SK-MEL-5 (cell line): Measurements from ENCODE around the gene MDN1. TPM values are rescaled to one million over a fixed set of nuclear protein-coding genes. Genes with fewer than 3 reads are reported as not detected.
"Not testable (repeated sequence)": the region's sequence is repeated elsewhere in the genome, so short reads cannot be mapped to it uniquely, and the experiment has no call there.

ENCODE experiments used
- DNase-seq: peaks from one replicate; pipeline ENCODE4 v3.0.0-alpha.2; 2016; ENCODE audit warnings: low read depth, low spot score
- in situ Hi-C: cut with HindIII; loops from 2 replicates; pipeline ENCODE4 v1.10.0; 2016; ENCODE audit warnings: low sequenced_read_pairs, high pct_unique_total_duplicates, low pct_unique_long_range_greater_than_20kb
- total RNA-seq: library from RNA; depleted of rRNA; stranded (reverse); fragments of >200 nt; shearing (Covaris generic); gene quantifications from 2 replicates; pipeline ENCODE4 v1.2.3, GENCODE V29; 2014

Gene MDN1
- total RNA-seq, 1 experiment from 2014 or later, result 25.3 TPM

GRCh38 chr6:89649682-89650081, 169.9 kb downstream of the MDN1 start:
- in situ Hi-C loops, result loop anchor here (25.0 kb wide), 1 partner anchor 212 kb away; the partner anchor contains the start of gene ANKRD6
- no peak for DNase-seq

GRCh38 chr6:89644864-89645263, 174.7 kb downstream of the MDN1 start:
- in situ Hi-C loops, result loop anchor here (25.0 kb wide), 1 partner anchor 208 kb away; the partner anchor contains the start of gene ANKRD6
- DNase-seq, result no peak

- in situ Hi-C loops, result loop anchor here (25.0 kb wide), 1 partner anchor 206 kb away; the partner anchor contains the start of gene ANKRD6
- no peak for DNase-seq
Measured at GRCh38 chr6:89643406-89643805, 176.2 kb downstream of the MDN1 start.

- no peak for DNase-seq
- in situ Hi-C loops, result loop anchor here (25.0 kb wide), 1 partner anchor 206 kb away; the partner anchor contains the start of gene ANKRD6
Measured at GRCh38 chr6:89642956-89643355, 176.6 kb downstream of the MDN1 start.

DNA sequence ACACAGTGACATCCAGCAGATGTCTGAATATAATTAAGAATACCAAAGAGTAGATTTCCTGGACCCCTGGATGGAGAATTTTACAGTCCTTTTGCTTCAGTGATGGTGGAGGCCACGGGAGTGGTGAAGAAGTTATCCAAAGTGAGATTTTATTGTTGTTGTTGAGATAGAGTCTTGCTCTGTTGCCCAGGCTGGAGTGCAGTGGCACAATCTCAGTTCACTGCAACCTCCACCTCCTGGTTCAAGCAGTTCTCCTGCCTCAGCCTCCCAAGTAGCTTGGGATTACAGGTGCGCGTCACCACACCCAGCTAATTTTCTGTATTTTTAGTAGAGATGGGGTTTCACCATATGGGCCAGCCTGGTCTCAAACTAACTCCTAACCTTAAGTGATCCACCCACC, 178.0 kb downstream of the MDN1 start:
- not testable (repeated sequence) for DNase-seq
- in situ Hi-C loops, result loop anchor here (25.0 kb wide), 1 partner anchor 204 kb away; the partner anchor contains the start of gene ANKRD6

DNA sequence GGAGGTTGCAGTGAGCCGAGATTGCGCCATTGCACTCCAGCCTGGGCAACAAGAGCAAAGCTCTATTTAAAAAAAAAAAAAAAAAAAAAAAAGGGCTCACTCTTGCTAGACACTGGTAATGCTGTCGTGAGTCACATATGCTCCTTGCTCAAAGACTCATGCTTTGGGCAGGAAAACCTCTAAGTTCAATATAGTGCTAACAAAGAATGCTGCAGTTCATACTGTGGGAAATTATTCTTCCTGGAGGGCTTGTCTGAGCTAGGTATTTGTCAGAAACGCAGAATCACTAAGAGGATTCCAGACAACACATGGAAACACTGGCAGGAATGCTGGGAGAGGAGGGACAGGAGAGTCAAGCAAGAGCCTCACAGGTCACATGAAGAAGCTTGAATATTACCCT, 178.8 kb downstream of the MDN1 start:
- DNase-seq, result no peak
- in situ Hi-C loops, result loop anchor here (25.0 kb wide), 1 partner anchor 204 kb away; the partner anchor contains the start of gene ANKRD6

GRCh38 chr6:89638320-89639195, 181.0 kb downstream of the MDN1 start, which contains the start of gene LYRM2:
TSS of gene LYRM2 (minus strand) at chr6:89638747. CDS start at chr6:89638716, 31 bp downstream.
- in situ Hi-C loops, result loop anchor here (25.0 kb wide), 1 partner anchor 201 kb away; the partner anchor contains the start of gene ANKRD6
- DNase-seq, result peak; percentile 92

DNA sequence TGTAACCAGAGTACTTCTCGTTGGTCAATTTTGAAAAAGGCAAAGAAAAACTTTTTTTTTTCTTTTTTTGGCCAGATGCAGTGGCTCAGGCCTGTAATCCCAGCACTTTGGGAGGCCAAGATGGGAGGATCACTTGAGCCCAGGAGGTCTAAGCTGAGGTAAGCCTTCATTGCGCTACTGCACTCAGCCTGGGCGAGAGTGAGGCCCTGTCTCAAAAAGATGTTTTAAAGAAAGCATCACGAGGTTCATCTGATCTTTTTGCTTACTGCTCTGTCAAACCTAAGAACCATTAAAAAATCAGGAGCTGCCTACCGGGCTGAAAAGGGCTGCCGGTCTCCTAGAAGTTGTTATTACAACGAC, 181.7 kb downstream of the MDN1 start:
- in situ Hi-C loops, result loop anchor here (25.0 kb wide), 1 partner anchor 201 kb away; the partner anchor contains the start of gene ANKRD6
- DNase-seq, result no peak

DNA sequence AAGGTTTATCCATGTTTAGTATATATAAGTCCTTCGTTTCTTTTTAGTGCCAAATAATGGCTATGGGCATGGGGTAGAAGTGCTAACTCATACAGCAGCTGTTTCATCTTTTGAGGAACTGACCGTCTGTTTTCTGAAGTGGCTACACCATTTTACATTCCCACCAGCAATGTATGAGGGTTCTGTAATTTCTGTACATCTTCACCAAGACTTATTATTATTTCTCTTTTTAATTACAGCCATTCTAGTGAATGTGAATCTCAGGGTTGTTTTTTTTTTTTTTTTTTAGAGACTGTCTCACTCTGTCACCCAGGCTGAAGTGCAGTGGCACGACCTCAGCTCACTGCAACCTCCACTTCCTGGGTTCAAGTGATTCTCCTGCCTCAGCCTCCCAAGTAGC, 183.2 kb downstream of the MDN1 start:
- not testable (repeated sequence) for DNase-seq
- in situ Hi-C loops, result loop anchor here (25.0 kb wide), 1 partner anchor 199 kb away; the partner anchor contains the start of gene ANKRD6

DNA sequence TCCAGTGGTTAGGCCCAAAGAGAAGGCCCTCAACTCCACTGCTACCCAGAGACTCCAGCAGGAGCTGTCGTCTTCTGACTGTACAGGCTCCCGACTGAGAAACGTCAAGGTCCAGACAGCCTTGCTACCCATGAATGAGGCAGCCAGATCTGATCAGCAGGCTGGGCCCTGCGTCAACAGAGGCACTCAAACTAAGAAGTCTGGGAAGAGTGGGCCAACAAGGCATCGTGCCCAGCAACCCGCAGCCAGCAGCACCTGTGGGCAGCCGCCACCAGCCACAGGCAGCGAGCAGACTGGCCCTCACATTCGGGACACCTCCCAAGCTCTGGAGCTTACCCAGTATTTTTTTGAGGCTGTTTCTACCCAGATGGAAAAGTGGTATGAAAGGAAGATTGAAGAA, 189.1 kb downstream of the MDN1 start:
- in situ Hi-C loops, result loop anchor here (25.0 kb wide), 1 partner anchor 193 kb away; the partner anchor contains the start of gene ANKRD6
- DNase-seq, result no peak

DNA sequence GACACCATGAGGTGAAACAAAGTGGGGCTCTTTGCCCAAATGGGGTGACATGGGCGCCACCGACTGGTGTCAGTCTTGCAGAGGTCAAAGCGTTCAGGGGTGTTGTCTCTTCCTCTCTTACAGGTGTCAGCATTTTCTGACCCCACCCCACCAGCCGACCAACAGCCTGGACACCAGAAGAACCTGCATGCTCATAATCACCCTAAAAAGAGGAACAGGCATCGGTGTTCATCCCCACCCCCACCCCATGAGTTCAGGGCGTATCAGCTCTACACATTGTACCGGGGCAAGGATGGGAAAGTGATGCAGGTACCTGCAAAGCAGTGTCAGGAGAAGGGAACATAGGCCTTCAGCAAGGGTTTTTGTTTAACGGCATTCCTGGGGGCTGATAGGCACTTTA, 195.8 kb downstream of the MDN1 start:
- in situ Hi-C loops, result no loop called here
- no peak for DNase-seq

- DNase-seq, result no peak
- in situ Hi-C loops, result no loop called here
Measured at GRCh38 chr6:89619567-89619966, 200.0 kb downstream of the MDN1 start.

DNA sequence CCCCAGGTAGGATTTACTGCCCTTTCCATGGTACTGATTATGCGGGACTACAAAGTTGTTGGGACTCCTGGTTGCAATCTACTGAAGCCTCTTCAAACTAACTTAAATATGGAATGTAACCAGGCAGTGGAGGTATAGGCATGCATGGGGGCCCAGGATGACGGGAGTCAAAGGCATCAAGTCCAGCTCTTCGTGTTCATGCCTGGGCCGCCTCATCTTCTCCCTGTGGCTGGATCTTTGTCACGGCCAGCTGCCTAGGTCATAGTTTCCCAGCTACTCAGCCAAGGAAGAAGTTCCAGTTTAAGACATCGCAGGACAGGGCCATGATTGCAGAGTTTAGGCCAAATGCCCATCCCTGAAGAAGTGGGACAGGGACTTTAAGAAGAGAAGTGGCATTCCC, 201.6 kb downstream of the MDN1 start:
- no peak for DNase-seq
- in situ Hi-C loops, result no loop called here

DNA sequence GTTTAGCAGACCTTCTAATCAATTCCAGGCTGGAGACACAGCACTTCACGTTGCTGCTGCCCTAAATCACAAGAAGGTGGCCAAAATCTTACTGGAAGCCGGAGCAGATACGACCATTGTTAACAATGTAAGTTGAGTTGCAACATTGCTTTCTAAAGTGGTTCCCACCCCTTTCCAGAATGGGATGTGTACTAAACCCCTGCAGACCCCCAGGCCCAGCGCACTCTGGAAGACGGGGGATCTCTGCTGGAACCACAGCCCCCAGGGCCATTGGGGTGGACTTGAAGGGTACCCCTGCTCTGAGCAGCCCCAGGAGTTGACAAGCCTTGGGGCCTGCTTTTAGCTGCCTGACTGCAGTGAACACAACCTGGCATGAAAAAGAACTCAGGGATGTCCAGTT, 203.1 kb downstream of the MDN1 start:
- in situ Hi-C loops, result no loop called here

GRCh38 chr6:89615882-89616281, 203.7 kb downstream of the MDN1 start:
- in situ Hi-C loops, result no loop called here

More for the DNA sequence above, 203.1 kb downstream of the MDN1 start:
- no peak for DNase-seq

DNA sequence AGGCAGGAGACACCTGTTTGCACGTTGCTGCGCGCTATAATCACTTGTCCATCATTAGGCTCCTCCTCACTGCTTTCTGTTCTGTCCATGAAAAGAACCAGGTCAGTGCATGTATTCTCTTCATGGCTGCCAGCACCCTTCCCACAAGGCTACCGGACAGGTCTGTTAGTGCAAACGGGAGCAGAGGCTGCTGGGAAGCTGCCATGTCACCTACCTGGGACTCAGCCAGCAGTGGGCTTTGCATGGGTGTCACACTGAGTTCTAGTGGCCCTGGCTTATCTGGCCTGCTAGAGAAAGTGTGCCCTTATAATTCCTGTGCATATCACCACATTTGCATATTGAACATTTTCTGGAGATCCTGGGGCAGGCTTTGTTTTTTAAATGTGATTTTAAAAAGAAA, 205.8 kb downstream of the MDN1 start:
- no peak for DNase-seq
- in situ Hi-C loops, result no loop called here

More at GRCh38 chr6:89615882-89616281, 203.7 kb downstream of the MDN1 start:
- DNase-seq, result no peak

GRCh38 chr6:89612121-89612520, 207.5 kb downstream of the MDN1 start:
- in situ Hi-C loops, result no loop called here
- DNase-seq, result no peak

- peak; percentile 20 for DNase-seq
- in situ Hi-C loops, result no loop called here
Measured at GRCh38 chr6:89611666-89612065, 207.9 kb downstream of the MDN1 start.
